ENCODE data around the gene REP15.

REP15 gene

GRCh38 chr12:27703720-27704452, 7.6 kb downstream of the REP15 start:
- Histone ChIP-seq H3K4me3 (ENCODE audit: low read depth, low read length) (no peak overlapping the region), H3K9me3 (ENCODE audit: control insufficient read depth, insufficient read depth, low read depth, low read length) (no peaks in the 10 kb centered on the region), H3K9ac (ENCODE audit: low read length) (no peak overlapping the region), H3K27ac (ENCODE audit: low read depth, low read length) (no peak overlapping the region), H3K36me3 (ENCODE audit: control insufficient read depth, insufficient read depth, low read length) (no peaks in the 10 kb centered on the region), H3K27me3 (ENCODE audit: control insufficient read depth, insufficient read depth, low read length) (no peaks in the 10 kb centered on the region), H3K4me1 (ENCODE audit: control insufficient read depth, insufficient read depth, low read length) (no peaks in the 10 kb centered on the region)

- no peaks in the 10 kb centered on the region for H3K27me3 ChIP-seq (ENCODE audit: control insufficient read depth, insufficient read depth, low read length)
- H3K9ac ChIP-seq (ENCODE audit: low read length): no peak overlapping the region
- no peaks in the 10 kb centered on the region for H3K36me3 ChIP-seq (ENCODE audit: control insufficient read depth, insufficient read depth, low read length)
- no peak overlapping the region for H3K4me3 ChIP-seq (ENCODE audit: low read depth, low read length)
- H3K9me3 ChIP-seq (ENCODE audit: control insufficient read depth, insufficient read depth, low read depth, low read length): no peaks in the 10 kb centered on the region
- H3K27ac ChIP-seq (ENCODE audit: low read depth, low read length): no peak overlapping the region
- no peaks in the 10 kb centered on the region for H3K4me1 ChIP-seq (ENCODE audit: control insufficient read depth, insufficient read depth, low read length)
Observed at GRCh38 chr12:27705263-27705662, 9.0 kb downstream of the REP15 start.

GRCh38 chr12:27707216-27707615, 11.0 kb downstream of the REP15 start:
- Histone ChIP-seq H3K9ac (ENCODE audit: low read length) (no peak overlapping the region), H3K9me3 (ENCODE audit: control insufficient read depth, insufficient read depth, low read depth, low read length) (no peaks in the 10 kb centered on the region), H3K4me1 (ENCODE audit: control insufficient read depth, insufficient read depth, low read length) (no peaks in the 10 kb centered on the region), H3K27ac (ENCODE audit: low read depth, low read length) (no peak overlapping the region), H3K4me3 (ENCODE audit: low read depth, low read length) (no peak overlapping the region), H3K27me3 (ENCODE audit: control insufficient read depth, insufficient read depth, low read length) (no peaks in the 10 kb centered on the region), H3K36me3 (ENCODE audit: control insufficient read depth, insufficient read depth, low read length) (no peaks in the 10 kb centered on the region)

- 0 out of 2 replicates have a peak, but pooled peaks cover 5% of the 10 kb centered on the region for H3K36me3 ChIP-seq (ENCODE audit: control insufficient read depth, insufficient read depth, low read length)
- H3K4me1 ChIP-seq (ENCODE audit: control insufficient read depth, insufficient read depth, low read length): no peaks in the 10 kb centered on the region
- H3K9ac ChIP-seq (ENCODE audit: low read length): no peak overlapping the region
- H3K27me3 ChIP-seq (ENCODE audit: control insufficient read depth, insufficient read depth, low read length): no peaks in the 10 kb centered on the region
- no peaks in the 10 kb centered on the region for H3K9me3 ChIP-seq (ENCODE audit: control insufficient read depth, insufficient read depth, low read depth, low read length)
- no peak overlapping the region for H3K27ac ChIP-seq (ENCODE audit: low read depth, low read length)
- H3K4me3 ChIP-seq (ENCODE audit: low read depth, low read length): no peak overlapping the region
Observed at GRCh38 chr12:27709212-27709931, 13.1 kb downstream of the REP15 start.

- Histone ChIP-seq H3K4me1 (ENCODE audit: control insufficient read depth, insufficient read depth, low read length) (no peaks in the 10 kb centered on the region), H3K27ac (ENCODE audit: low read depth, low read length) (peak overlapping the region; percentile 87; the same call in 1 of the 2 replicates), H3K9ac (ENCODE audit: low read length) (peak overlapping the region; percentile 92), H3K36me3 (ENCODE audit: control insufficient read depth, insufficient read depth, low read length) (peaks cover 8% of the 10 kb centered on the region; the same call in 1 of the 2 replicates), H3K27me3 (ENCODE audit: control insufficient read depth, insufficient read depth, low read length) (no peaks in the 10 kb centered on the region), H3K4me3 (ENCODE audit: low read depth, low read length) (peak overlapping the region; percentile 94), H3K9me3 (ENCODE audit: control insufficient read depth, insufficient read depth, low read depth, low read length) (no peaks in the 10 kb centered on the region)
Observed at GRCh38 chr12:27709932-27710591, 13.8 kb downstream of the REP15 start.

GRCh38 chr12:27710592-27711316, 14.5 kb downstream of the REP15 start, which contains the start of gene MRPS35:
Gene MRPS35, plus strand, starts transcription at chr12:27710832. Its CDS starts 12 bp downstream, at chr12:27710844.
- H3K9me3 ChIP-seq (ENCODE audit: control insufficient read depth, insufficient read depth, low read depth, low read length): no peaks in the 10 kb centered on the region
- no peaks in the 10 kb centered on the region for H3K4me1 ChIP-seq (ENCODE audit: control insufficient read depth, insufficient read depth, low read length)
- H3K36me3 ChIP-seq (ENCODE audit: control insufficient read depth, insufficient read depth, low read length): peaks cover 13% of the 10 kb centered on the region
- peak within 1 kb of the TSS; percentile 87 for H3K27ac ChIP-seq (ENCODE audit: low read depth, low read length)
- no peaks in the 10 kb centered on the region for H3K27me3 ChIP-seq (ENCODE audit: control insufficient read depth, insufficient read depth, low read length)
- peak within 1 kb of the TSS; percentile 92 for H3K9ac ChIP-seq (ENCODE audit: low read length)
- H3K4me3 ChIP-seq (ENCODE audit: low read depth, low read length): peak within 1 kb of the TSS; percentile 94

- Histone ChIP-seq H3K4me1 (ENCODE audit: control insufficient read depth, insufficient read depth, low read length) (no peaks in the 10 kb centered on the region), H3K27me3 (ENCODE audit: control insufficient read depth, insufficient read depth, low read length) (no peaks in the 10 kb centered on the region), H3K36me3 (ENCODE audit: control insufficient read depth, insufficient read depth, low read length) (peaks cover 18% of the 10 kb centered on the region), H3K27ac (ENCODE audit: low read depth, low read length) (peak overlapping the region; percentile 87), H3K9ac (ENCODE audit: low read length) (peak overlapping the region; percentile 92), H3K9me3 (ENCODE audit: control insufficient read depth, insufficient read depth, low read depth, low read length) (no peaks in the 10 kb centered on the region), H3K4me3 (ENCODE audit: low read depth, low read length) (peak overlapping the region; percentile 94)
Observed at GRCh38 chr12:27711317-27711682, 15.1 kb downstream of the REP15 start.

- H3K9ac ChIP-seq (ENCODE audit: low read length): no peak overlapping the region
- H3K4me3 ChIP-seq (ENCODE audit: low read depth, low read length): peak overlapping the region; percentile 94
Observed at GRCh38 chr12:27711967-27712366, 15.7 kb downstream of the REP15 start.

GRCh38 chr12:27723212-27723611, 27.0 kb downstream of the REP15 start:
- H3K4me3 ChIP-seq (ENCODE audit: low read depth, low read length): no peak overlapping the region
- H3K4me1 ChIP-seq (ENCODE audit: control insufficient read depth, insufficient read depth, low read length): no peaks in the 10 kb centered on the region
- H3K36me3 ChIP-seq (ENCODE audit: control insufficient read depth, insufficient read depth, low read length): peaks cover 60% of the 10 kb centered on the region
- no peaks in the 10 kb centered on the region for H3K9me3 ChIP-seq (ENCODE audit: control insufficient read depth, insufficient read depth, low read depth, low read length)
- H3K27me3 ChIP-seq (ENCODE audit: control insufficient read depth, insufficient read depth, low read length): no peaks in the 10 kb centered on the region
- H3K9ac ChIP-seq (ENCODE audit: low read length): no peak overlapping the region
- H3K27ac ChIP-seq (ENCODE audit: low read depth, low read length): no peak overlapping the region

More at GRCh38 chr12:27711967-27712366, 15.7 kb downstream of the REP15 start:
- H3K27ac ChIP-seq (ENCODE audit: low read depth, low read length): no peak overlapping the region
- peaks cover 24% of the 10 kb centered on the region for H3K36me3 ChIP-seq (ENCODE audit: control insufficient read depth, insufficient read depth, low read length)
- no peaks in the 10 kb centered on the region for H3K27me3 ChIP-seq (ENCODE audit: control insufficient read depth, insufficient read depth, low read length)
- H3K9me3 ChIP-seq (ENCODE audit: control insufficient read depth, insufficient read depth, low read depth, low read length): no peaks in the 10 kb centered on the region
- no peaks in the 10 kb centered on the region for H3K4me1 ChIP-seq (ENCODE audit: control insufficient read depth, insufficient read depth, low read length)

GRCh38 chr12:27730097-27730588, 33.9 kb downstream of the REP15 start:
- no peaks in the 10 kb centered on the region for H3K27me3 ChIP-seq (ENCODE audit: control insufficient read depth, insufficient read depth, low read length)
- no peak overlapping the region for H3K9ac ChIP-seq (ENCODE audit: low read length)
- no peaks in the 10 kb centered on the region for H3K9me3 ChIP-seq (ENCODE audit: control insufficient read depth, insufficient read depth, low read depth, low read length)
- peaks cover 42% of the 10 kb centered on the region for H3K36me3 ChIP-seq (ENCODE audit: control insufficient read depth, insufficient read depth, low read length)
- no peaks in the 10 kb centered on the region for H3K4me1 ChIP-seq (ENCODE audit: control insufficient read depth, insufficient read depth, low read length)
- H3K27ac ChIP-seq (ENCODE audit: low read depth, low read length): no peak overlapping the region
- H3K4me3 ChIP-seq (ENCODE audit: low read depth, low read length): no peak overlapping the region

All from HUES6 (cell line).